ENCODE data around the gene PGAM1. TPM values are rescaled to one million over a fixed set of nuclear protein-coding genes. Genes with fewer than 3 reads are reported as not detected.

PGAM1 gene
- total RNA-seq, 4 donors from 2014 or later: 151 to 289 (median 240) TPM

DNA sequence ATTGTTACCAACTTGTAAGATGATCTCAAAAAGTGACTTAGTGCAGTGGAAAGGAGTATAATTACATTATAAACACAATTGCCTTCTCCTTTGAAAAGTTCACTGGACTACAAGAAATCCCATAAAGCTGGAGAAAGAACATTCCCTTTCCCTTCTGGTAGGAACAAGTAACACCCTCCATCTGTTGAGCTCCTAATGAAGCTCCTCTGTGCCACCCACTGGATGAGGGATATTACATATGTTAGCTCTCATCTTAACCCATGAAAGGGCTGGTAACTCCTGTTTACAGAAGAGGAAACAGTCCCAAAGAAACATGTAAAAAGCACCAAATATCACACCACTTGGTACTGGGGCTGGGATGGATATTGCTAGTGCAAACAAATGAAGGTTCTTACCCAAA is 8.1 kb downstream of the PGAM1 start:
- intact Hi-C loops (cut with DNase I; ENCODE audit: low total_unique reads): no loop called here
- no peak overlapping the region for H3K4me3 ChIP-seq (ENCODE audit: low read depth, poor library complexity, severe bottlenecking)
- no peak for DNase-seq (ENCODE audit: low spot score in 2 of 2)
- TF ChIP-seq, protein P1, sequence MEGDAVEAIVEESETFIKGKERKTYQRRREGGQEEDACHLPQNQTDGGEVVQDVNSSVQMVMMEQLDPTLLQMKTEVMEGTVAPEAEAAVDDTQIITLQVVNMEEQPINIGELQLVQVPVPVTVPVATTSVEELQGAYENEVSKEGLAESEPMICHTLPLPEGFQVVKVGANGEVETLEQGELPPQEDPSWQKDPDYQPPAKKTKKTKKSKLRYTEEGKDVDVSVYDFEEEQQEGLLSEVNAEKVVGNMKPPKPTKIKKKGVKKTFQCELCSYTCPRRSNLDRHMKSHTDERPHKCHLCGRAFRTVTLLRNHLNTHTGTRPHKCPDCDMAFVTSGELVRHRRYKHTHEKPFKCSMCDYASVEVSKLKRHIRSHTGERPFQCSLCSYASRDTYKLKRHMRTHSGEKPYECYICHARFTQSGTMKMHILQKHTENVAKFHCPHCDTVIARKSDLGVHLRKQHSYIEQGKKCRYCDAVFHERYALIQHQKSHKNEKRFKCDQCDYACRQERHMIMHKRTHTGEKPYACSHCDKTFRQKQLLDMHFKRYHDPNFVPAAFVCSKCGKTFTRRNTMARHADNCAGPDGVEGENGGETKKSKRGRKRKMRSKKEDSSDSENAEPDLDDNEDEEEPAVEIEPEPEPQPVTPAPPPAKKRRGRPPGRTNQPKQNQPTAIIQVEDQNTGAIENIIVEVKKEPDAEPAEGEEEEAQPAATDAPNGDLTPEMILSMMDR (IDR thresholded peaks at IDR 0.05): no peak
- TF ChIP-seq POLR2A (IDR thresholded peaks at IDR 0.05): no peak

DNA sequence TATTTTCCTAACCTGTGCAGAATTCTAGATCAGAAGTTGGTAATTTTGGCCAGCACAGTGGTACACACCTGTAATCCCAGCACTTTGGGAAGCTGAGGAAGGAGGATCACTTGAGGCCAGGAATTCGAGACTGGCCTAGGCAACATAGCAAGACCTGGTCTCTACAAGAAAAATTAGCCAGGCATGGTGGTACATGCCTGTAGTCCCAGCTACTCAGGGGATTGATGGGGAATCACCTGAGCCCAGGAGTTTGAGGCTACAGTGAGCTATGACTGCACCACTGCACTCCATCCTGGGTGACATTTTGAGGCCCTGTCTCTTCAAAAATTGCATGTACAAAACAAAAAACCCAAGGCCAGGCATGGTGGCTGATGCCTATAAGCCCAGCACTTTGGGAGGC is 8.6 kb downstream of the PGAM1 start:
- 78 to 88% methylated on average over 1 of the region's 1 CpG for WGBS, 2 donors
- TF ChIP-seq POLR2A (IDR thresholded peaks at IDR 0.05): no peak
- TF ChIP-seq, protein P1 (IDR thresholded peaks at IDR 0.05): no peak
- DNase-seq (ENCODE audit: low spot score in 2 of 2): no peak
- H3K4me3 ChIP-seq (ENCODE audit: low read depth, poor library complexity, severe bottlenecking): no peak overlapping the region
- intact Hi-C loops (cut with DNase I; ENCODE audit: low total_unique reads): no loop called here

DNA sequence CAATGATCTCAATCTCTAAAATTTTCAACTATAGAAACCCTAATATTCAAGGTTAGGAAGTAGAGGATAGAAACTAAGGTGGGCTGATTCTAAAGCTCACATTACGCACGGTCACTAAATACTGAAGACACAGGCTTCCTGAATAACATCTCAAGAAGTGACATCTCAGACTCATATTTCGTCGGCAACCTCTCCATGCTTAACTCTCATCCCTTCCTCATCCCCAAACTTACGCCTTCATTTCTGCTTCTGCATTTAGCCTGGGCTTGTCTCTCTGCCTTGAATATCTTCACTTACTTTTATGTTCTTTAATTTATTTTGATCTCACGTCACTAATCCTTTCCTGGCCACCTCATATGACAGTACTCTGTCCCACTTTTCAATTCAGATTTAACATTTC is 9.2 kb downstream of the PGAM1 start:
- intact Hi-C loops (cut with DNase I; ENCODE audit: low total_unique reads): no loop called here
- H3K4me3 ChIP-seq (ENCODE audit: low read depth, poor library complexity, severe bottlenecking): no peak overlapping the region
- DNase-seq (ENCODE audit: low spot score in 2 of 2): no peak
- 92 to 94% methylated on average over 6 of the region's 6 CpGs for WGBS, 2 donors
- TF ChIP-seq, protein P1 (IDR thresholded peaks at IDR 0.05): no peak
- no peak for TF ChIP-seq POLR2A (IDR thresholded peaks at IDR 0.05)

DNA sequence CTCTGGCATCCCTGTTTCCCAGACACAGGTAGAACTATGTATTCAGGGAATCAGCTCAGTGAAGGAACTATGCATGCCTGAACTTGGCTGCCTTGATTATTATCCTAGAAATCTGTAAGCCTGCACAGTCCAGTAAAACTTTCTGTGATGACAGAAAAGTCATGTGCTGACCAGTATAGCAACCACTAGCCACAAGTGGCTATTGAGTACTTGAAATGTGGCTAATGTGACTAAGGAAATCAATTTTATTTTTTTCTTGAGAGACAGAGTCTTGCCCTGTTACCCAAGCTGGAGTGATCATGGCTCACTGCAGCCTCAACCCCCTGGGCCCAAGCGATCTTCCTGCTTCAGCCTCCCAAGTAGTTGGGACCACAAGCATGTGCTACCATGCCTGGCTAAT is 16.3 kb downstream of the PGAM1 start:
- DNase-seq (ENCODE audit: low spot score in 2 of 2): no peak
- H3K4me3 ChIP-seq (ENCODE audit: low read depth, poor library complexity, severe bottlenecking): no peak overlapping the region
- 100% methylated on average over 1 of the region's 1 CpG for WGBS, 2 donors
- TF ChIP-seq, protein P1 (IDR thresholded peaks at IDR 0.05): no peak
- no peak for TF ChIP-seq POLR2A (IDR thresholded peaks at IDR 0.05)
- intact Hi-C loops (cut with DNase I; ENCODE audit: low total_unique reads): loop anchor here (1.0 kb wide), 1 partner anchor 14 kb away; no protein-coding TSS in a partner anchor

DNA sequence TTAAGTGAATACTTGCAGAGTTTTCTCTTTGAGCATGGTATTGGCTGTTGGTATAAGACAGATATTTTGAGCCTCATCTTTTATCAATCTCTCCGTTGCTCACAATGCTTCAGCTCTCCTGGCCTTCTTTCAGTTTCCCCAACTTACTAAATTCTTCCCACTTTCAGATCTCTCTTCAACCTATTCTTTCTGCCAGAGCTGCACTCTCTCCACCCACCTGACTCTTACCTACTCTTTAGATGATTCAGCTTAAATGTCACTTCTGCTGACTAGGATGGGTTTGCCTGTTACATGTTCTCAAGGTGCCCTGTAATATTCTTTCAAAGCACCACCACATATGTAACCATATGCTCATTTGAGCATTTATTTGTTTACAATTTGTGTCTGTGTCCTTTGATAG is 18.2 kb downstream of the PGAM1 start:
- TF ChIP-seq, protein P1 (IDR thresholded peaks at IDR 0.05): no peak
- no peak for TF ChIP-seq POLR2A (IDR thresholded peaks at IDR 0.05)
- intact Hi-C loops (cut with DNase I; ENCODE audit: low total_unique reads): no loop called here
- H3K4me3 ChIP-seq (ENCODE audit: low read depth, poor library complexity, severe bottlenecking): no peak overlapping the region
- DNase-seq (ENCODE audit: low spot score in 2 of 2): no peak
- 91 to 93% methylated on average over 1 of the region's 1 CpG for WGBS, 2 donors

DNA sequence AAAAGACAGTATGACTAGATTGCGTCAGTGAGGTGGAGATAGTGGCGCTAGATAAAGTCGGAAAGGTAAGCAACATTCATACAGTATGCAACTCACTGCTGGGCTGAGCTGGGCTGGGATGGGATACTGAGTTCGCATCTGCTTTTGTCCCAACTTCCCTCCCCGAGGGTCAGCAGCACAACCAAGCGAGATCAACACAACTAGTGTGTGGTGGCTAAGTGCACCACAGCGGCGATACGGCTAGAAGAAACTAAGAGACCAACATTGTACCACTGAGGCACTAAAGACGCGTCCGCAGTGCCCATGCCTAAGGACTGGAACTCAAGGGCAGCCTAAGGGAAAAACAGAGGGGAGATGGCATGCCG is 19.3 kb downstream of the PGAM1 start:
- H3K4me3 ChIP-seq (ENCODE audit: low read depth, poor library complexity, severe bottlenecking): peak overlapping the region; percentile 75
- DNase-seq (ENCODE audit: low spot score in 2 of 2): no peak
- TF ChIP-seq POLR2A (IDR thresholded peaks at IDR 0.05): no peak
- TF ChIP-seq, protein P1 (IDR thresholded peaks at IDR 0.05): no peak
- 1 to 2% methylated on average over 13 of the region's 13 CpGs for WGBS, 2 donors
- intact Hi-C loops (cut with DNase I; ENCODE audit: low total_unique reads): no loop called here

Measured in lower leg skin (tissue), 4 donors.